ENCODE measurements around the gene KRT27. TPM values are rescaled to one million over a fixed set of nuclear protein-coding genes. Genes with fewer than 3 reads are reported as not detected.

Gene KRT27
- total RNA-seq, 4 donors from 2014 or later: not detected

- Histone ChIP-seq H3K27ac (peak overlapping the region in 1 of 2 donors; percentile 12), H3K27me3 (no peaks in the 10 kb centered on the region), H3K4me3 (no peak overlapping the region), H3K9me3 (no peaks in the 10 kb centered on the region), H3K36me3 (no peaks in the 10 kb centered on the region), H3K4me1 (no peaks in the 10 kb centered on the region)
- intact Hi-C loops (cut with DNase I; ENCODE audit: low total_unique reads): loop anchor here (5.0 kb wide), 1 partner anchor 175 kb away; no protein-coding TSS in a partner anchor
- TF ChIP-seq CTCF (IDR thresholded peaks at IDR 0.05) (peak; percentile 55 to 76 (median 64)), POLR2A (IDR thresholded peaks at IDR 0.05) (no peak)
- DNase-seq: no peak
These were observed 9.6 kb upstream of the KRT27 start for GRCh38 chr17:40791787-40792436.

GRCh38 chr17:40791111-40791510 lies 8.8 kb upstream of the KRT27 start:
- no peak for TF ChIP-seq CTCF (IDR thresholded peaks at IDR 0.05)
- Histone ChIP-seq H3K27me3 (no peaks in the 10 kb centered on the region), H3K4me1 (no peaks in the 10 kb centered on the region), H3K4me3 (no peak overlapping the region), H3K27ac (peak overlapping the region in 1 of 2 donors; percentile 12), H3K9me3 (no peaks in the 10 kb centered on the region), H3K36me3 (no peaks in the 10 kb centered on the region)
- intact Hi-C loops (cut with DNase I; ENCODE audit: low total_unique reads): loop anchor here (5.0 kb wide), 1 partner anchor 174 kb away; no protein-coding TSS in a partner anchor
- DNase-seq: no peak

- Histone ChIP-seq H3K27ac (no peak overlapping the region), H3K4me3 (no peak overlapping the region), H3K4me1 (no peaks in the 10 kb centered on the region), H3K9me3 (no peaks in the 10 kb centered on the region), H3K36me3 (no peaks in the 10 kb centered on the region), H3K27me3 (peaks cover 0 to 7% of the 10 kb centered on the region in 2 donors)
- intact Hi-C loops (cut with DNase I; ENCODE audit: low total_unique reads): no loop called here
- DNase-seq: no peak
- no peak for TF ChIP-seq CTCF (IDR thresholded peaks at IDR 0.05)
- TF ChIP-seq POLR2A (IDR thresholded peaks at IDR 0.05): no peak
These were observed 3.0 kb downstream of the KRT27 start for GRCh38 chr17:40779181-40779909.

- no peaks in the 10 kb centered on the region for H3K4me1 ChIP-seq
These were observed 3.9 kb downstream of the KRT27 start for GRCh38 chr17:40778461-40778860.

More at GRCh38 chr17:40778461-40778860, 3.9 kb downstream of the KRT27 start:
- no peak overlapping the region for H3K27ac ChIP-seq
- DNase-seq: no peak
- H3K36me3 ChIP-seq: no peaks in the 10 kb centered on the region
- peaks cover 0 to 7% of the 10 kb centered on the region in 2 donors for H3K27me3 ChIP-seq
- TF ChIP-seq CTCF (IDR thresholded peaks at IDR 0.05): no peak
- no peak for TF ChIP-seq POLR2A (IDR thresholded peaks at IDR 0.05)
- no peaks in the 10 kb centered on the region for H3K9me3 ChIP-seq
- no peak overlapping the region for H3K4me3 ChIP-seq
- intact Hi-C loops (cut with DNase I; ENCODE audit: low total_unique reads): no loop called here
